Measurements from ENCODE around the gene CCDC187.

- TF ChIP-seq, protein P1, sequence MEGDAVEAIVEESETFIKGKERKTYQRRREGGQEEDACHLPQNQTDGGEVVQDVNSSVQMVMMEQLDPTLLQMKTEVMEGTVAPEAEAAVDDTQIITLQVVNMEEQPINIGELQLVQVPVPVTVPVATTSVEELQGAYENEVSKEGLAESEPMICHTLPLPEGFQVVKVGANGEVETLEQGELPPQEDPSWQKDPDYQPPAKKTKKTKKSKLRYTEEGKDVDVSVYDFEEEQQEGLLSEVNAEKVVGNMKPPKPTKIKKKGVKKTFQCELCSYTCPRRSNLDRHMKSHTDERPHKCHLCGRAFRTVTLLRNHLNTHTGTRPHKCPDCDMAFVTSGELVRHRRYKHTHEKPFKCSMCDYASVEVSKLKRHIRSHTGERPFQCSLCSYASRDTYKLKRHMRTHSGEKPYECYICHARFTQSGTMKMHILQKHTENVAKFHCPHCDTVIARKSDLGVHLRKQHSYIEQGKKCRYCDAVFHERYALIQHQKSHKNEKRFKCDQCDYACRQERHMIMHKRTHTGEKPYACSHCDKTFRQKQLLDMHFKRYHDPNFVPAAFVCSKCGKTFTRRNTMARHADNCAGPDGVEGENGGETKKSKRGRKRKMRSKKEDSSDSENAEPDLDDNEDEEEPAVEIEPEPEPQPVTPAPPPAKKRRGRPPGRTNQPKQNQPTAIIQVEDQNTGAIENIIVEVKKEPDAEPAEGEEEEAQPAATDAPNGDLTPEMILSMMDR (conservative IDR thresholded peaks at IDR 0.05): no peak
- no peak for TF ChIP-seq ZFX (IDR thresholded peaks at IDR 0.05)
Measured at GRCh38 chr9:136297766-136298735, 5.8 kb downstream of the CCDC187 start.
